ENCODE results near the gene TTC33. TPM values are rescaled to one million over a fixed set of nuclear protein-coding genes. Genes with fewer than 3 reads are reported as not detected.

TTC33 gene
- total and polyA plus RNA-seq, 5 experiments from 2014 or later, result 8.4 to 18.9 (median 14.8) TPM

DNA sequence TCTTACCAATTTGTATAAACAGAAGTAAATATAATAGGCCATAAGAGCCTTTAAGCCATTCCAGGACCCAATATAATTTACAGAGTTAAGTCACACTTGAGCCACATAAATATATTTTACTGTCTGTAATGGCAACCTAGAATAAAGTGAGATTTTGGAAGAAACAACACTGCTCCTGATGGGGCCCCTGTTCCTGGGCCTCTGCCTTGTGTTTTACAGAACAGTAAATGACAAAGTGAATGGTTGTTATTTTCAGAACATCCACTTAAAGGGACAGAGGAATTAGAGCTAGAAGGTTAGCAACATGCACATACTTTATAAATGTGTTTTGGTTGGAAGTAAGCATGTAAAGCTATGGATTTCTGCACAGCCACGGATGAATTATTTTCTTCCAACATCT lies 72.5 kb downstream of the TTC33 start:
- H3K27ac Mint-ChIP-seq, result peak overlapping the region; percentile 92 to 99 (median 98)
- H3K4me3 Mint-ChIP-seq, result peak overlapping the region; percentile 90 to 100 (median 97)
- H3K36me3 Mint-ChIP-seq, result peaks cover 9 to 42% (median 12%) of the 10 kb centered on the region in 3 donors
- H3K9me3 Mint-ChIP-seq, result peaks cover 0 to 2% (median 0%) of the 10 kb centered on the region in 9 donors
- peaks cover 39 to 85% (median 58%) of the 10 kb centered on the region in 4 donors for H3K4me1 Mint-ChIP-seq
- POLR2A ChIA-PET, result interaction anchor here (1.2 to 9.7 kb wide), 2 partner anchors 32 to 735 kb away, joined by 3 to 140 read pairs; no protein-coding TSS in a partner anchor
- no peaks in the 10 kb centered on the region for H3K27me3 Mint-ChIP-seq
- DNase-seq (no peak), ATAC-seq (no peak)

DNA sequence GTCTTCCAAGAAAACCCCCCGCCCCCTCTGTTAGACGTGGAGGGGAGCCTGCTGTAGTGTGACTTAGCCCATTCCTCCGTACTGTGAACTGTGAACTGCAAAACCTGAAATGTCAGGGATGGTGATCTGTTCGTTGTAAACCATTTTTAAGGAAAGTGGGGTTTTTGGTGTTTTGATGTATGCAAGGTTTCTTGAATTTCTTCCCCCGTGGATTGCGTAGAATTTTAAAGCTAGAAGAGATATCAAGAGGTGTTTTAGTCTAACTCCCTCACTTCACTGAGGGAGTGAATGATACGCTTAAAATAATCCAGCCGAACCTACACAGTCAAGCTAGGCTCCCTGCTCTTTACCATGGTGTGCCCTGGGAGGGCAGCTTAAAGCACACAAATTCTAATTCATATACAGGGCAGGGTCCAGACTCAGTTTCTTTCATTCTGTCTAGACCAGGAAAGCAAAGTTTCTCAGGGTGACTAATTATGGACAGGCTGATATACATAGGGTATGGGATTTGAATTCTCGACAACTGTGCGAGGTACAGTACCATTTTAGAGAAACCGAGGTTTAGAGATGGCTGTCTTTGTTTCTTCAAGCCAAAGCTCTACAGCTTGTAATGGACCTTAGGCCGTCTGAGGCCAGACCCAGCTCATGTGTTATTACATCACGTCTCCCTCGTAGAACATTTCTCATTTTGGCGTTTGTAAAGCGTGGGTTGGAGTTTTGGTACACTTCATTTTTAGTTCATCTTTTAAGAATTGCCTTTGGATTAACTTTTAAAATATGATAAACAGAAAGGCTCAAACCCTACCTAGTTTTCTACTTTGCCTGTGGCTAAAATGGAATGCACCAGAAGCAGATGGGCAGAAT lies 73.4 kb downstream of the TTC33 start:
- Mint-ChIP-seq H3K4me3 (peak overlapping the region; percentile 90 to 100 (median 97)), H3K27ac (peak overlapping the region; percentile 92 to 99 (median 98)), H3K36me3 (peaks cover 9 to 33% (median 12%) of the 10 kb centered on the region in 3 donors), H3K27me3 (no peaks in the 10 kb centered on the region), H3K9me3 (peaks cover 0 to 2% (median 0%) of the 10 kb centered on the region in 9 donors), H3K4me1 (peaks cover 36 to 80% (median 55%) of the 10 kb centered on the region in 4 donors)
- DNase-seq (peak in 1 of 10 donors; percentile 53), ATAC-seq (peak in 1 of 2 donors; percentile 3)
- POLR2A ChIA-PET, result interaction anchor here (0.6 to 9.7 kb wide), 6 partner anchors 25 to 275 kb away, joined by 3 to 140 read pairs (median 4); no protein-coding TSS in a partner anchor

GRCh38 chr5:40681363-40682153 lies 74.2 kb downstream of the TTC33 start:
- Mint-ChIP-seq H3K27me3 (no peaks in the 10 kb centered on the region), H3K4me3 (peak overlapping the region; percentile 90 to 100 (median 97)), H3K36me3 (peaks cover 9 to 29% (median 12%) of the 10 kb centered on the region in 3 donors), H3K4me1 (peaks cover 36 to 84% (median 57%) of the 10 kb centered on the region in 4 donors), H3K9me3 (peaks cover 0 to 2% (median 0%) of the 10 kb centered on the region in 9 donors), H3K27ac (peak overlapping the region; percentile 92 to 99 (median 98))
- POLR2A ChIA-PET, result interaction anchor here (0.6 to 9.7 kb wide), 11 partner anchors 11 to 274 kb away, joined by 3 to 140 read pairs (median 4); no protein-coding TSS in a partner anchor
- DNase-seq, result peak; percentile 28 to 67 (median 50)
- peak; percentile 1 to 2 for ATAC-seq

DNA sequence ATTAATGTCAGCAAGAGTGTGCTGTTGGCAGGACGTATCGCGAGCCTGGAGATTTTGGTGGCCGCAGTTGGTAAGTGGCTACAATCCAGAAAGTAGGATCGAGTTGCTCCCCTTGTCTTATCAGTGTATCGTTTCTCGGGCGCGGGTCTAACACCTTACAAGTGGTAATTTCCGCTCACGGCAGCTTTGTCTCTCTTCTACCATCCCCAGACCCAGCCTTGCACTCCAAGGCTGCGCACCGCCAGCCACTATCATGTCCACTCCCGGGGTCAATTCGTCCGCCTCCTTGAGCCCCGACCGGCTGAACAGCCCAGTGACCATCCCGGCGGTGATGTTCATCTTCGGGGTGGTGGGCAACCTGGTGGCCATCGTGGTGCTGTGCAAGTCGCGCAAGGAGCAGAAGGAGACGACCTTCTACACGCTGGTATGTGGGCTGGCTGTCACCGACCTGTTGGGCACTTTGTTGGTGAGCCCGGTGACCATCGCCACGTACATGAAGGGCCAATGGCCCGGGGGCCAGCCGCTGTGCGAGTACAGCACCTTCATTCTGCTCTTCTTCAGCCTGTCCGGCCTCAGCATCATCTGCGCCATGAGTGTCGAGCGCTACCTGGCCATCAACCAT lies 74.9 kb downstream of the TTC33 start:
- peak overlapping the region; percentile 92 to 99 (median 98) for H3K27ac Mint-ChIP-seq
- ATAC-seq (peak; percentile 7 to 11), DNase-seq (peak in 9 of 10 donors; percentile 18 to 75 (median 55))
- peaks cover 0 to 2% (median 0%) of the 10 kb centered on the region in 9 donors for H3K9me3 Mint-ChIP-seq
- peak overlapping the region; percentile 90 to 100 (median 97) for H3K4me3 Mint-ChIP-seq
- peaks cover 9 to 24% (median 12%) of the 10 kb centered on the region in 3 donors for H3K36me3 Mint-ChIP-seq
- H3K27me3 Mint-ChIP-seq, result no peaks in the 10 kb centered on the region
- POLR2A ChIA-PET, result interaction anchor here (0.7 to 9.7 kb wide), 15 partner anchors 10 to 273 kb away, joined by 3 to 140 read pairs (median 4); no protein-coding TSS in a partner anchor
- peaks cover 33 to 84% (median 57%) of the 10 kb centered on the region in 4 donors for H3K4me1 Mint-ChIP-seq

- POLR2A ChIA-PET, result interaction anchor here (0.8 to 9.7 kb wide), 16 partner anchors 9 to 312 kb away, joined by 3 to 140 read pairs (median 4); no protein-coding TSS in a partner anchor
- DNase-seq (peak in 9 of 10 donors; percentile 16 to 70 (median 49)), ATAC-seq (peak; percentile 7 to 26)
- Mint-ChIP-seq H3K27ac (peak within 1 kb of the TSS; percentile 92 to 99 (median 98)), H3K9me3 (peaks cover 0 to 2% (median 0%) of the 10 kb centered on the region in 9 donors), H3K27me3 (no peaks in the 10 kb centered on the region), H3K36me3 (peaks cover 9 to 21% (median 12%) of the 10 kb centered on the region in 3 donors), H3K4me3 (peak within 1 kb of the TSS; percentile 90 to 100 (median 97)), H3K4me1 (peaks cover 34 to 83% (median 56%) of the 10 kb centered on the region in 4 donors)
Observed at GRCh38 chr5:40679913-40680681, 75.7 kb downstream of the TTC33 start, which contains the start of gene PTGER4. PTGER4 (plus strand) TSS chr5:40679915; CDS start chr5:40680994, 1,079 bp downstream.

- POLR2A ChIA-PET, result interaction anchor here (0.7 to 9.7 kb wide), 14 partner anchors 18 to 1514 kb away, joined by 3 to 140 read pairs (median 4); no protein-coding TSS in a partner anchor
- peak; percentile 83 to 92 (median 89) for DNase-seq
- Mint-ChIP-seq H3K36me3 (peaks cover 9 to 18% (median 12%) of the 10 kb centered on the region in 3 donors), H3K4me1 (peaks cover 32 to 83% (median 56%) of the 10 kb centered on the region in 4 donors), H3K9me3 (peaks cover 0 to 2% (median 0%) of the 10 kb centered on the region in 9 donors), H3K27ac (peak overlapping the region; percentile 92 to 99 (median 98)), H3K4me3 (peak overlapping the region; percentile 90 to 100 (median 97)), H3K27me3 (no peaks in the 10 kb centered on the region)
- ATAC-seq, result peak; percentile 65 to 68
Observed at GRCh38 chr5:40679148-40679912, 76.4 kb downstream of the TTC33 start.

DNA sequence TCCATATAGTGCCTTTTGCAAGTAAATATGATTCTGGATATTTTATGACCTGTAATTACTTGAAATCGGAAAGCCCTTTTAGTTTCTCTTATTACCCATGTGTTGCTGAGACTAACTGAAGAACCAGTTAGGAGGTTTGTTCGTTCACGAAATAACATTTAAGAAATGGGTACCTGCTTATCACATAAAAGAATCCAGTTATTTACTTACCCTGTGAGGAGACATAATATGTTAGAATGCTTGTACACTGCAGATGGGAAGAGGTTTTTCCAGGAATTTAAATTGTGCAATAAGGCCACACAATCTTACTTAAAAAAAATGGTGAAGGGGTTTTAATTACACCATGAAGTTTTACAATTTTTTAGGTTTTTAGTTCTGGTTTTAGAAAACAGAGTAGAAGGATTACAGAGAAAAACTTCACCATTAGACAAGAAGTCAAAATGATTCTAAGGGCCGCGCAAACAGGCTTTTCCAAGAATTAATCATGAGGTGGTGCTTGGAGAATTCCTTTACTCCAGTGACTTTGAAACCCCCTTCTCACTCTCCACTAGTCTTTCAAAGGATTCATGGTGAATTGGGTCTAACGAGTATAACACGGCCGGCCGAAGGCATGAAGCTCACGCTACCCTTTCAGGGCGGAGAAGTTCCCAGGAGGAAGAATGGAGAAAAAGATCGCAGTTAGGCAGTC lies 77.2 kb downstream of the TTC33 start:
- H3K4me3 Mint-ChIP-seq, result peak overlapping the region; percentile 90 to 100 (median 97)
- POLR2A ChIA-PET, result interaction anchor here (0.7 to 9.7 kb wide), 6 partner anchors 19 to 1513 kb away, joined by 3 to 140 read pairs (median 6); no protein-coding TSS in a partner anchor
- peaks cover 33 to 84% (median 56%) of the 10 kb centered on the region in 4 donors for H3K4me1 Mint-ChIP-seq
- peaks cover 9 to 18% (median 12%) of the 10 kb centered on the region in 3 donors for H3K36me3 Mint-ChIP-seq
- H3K9me3 Mint-ChIP-seq, result peaks cover 0 to 2% (median 0%) of the 10 kb centered on the region in 9 donors
- ATAC-seq (no peak), DNase-seq (no peak)
- peak overlapping the region; percentile 92 to 99 (median 98) for H3K27ac Mint-ChIP-seq
- no peaks in the 10 kb centered on the region for H3K27me3 Mint-ChIP-seq

- H3K27me3 Mint-ChIP-seq, result no peaks in the 10 kb centered on the region
- H3K27ac Mint-ChIP-seq, result peak overlapping the region in 6 of 10 donors; percentile 2 to 99 (median 48)
- peaks cover 0 to 2% (median 0%) of the 10 kb centered on the region in 9 donors for H3K9me3 Mint-ChIP-seq
- peaks cover 9 to 15% (median 12%) of the 10 kb centered on the region in 3 donors for H3K36me3 Mint-ChIP-seq
- POLR2A ChIA-PET, result interaction anchor here (1.0 to 9.7 kb wide), 3 partner anchors 9 to 26 kb away, joined by 4 to 140 read pairs (median 5); no protein-coding TSS in a partner anchor
- no peak for ATAC-seq
- DNase-seq, result no peak
- H3K4me1 Mint-ChIP-seq, result peaks cover 33 to 84% (median 57%) of the 10 kb centered on the region in 4 donors
- H3K4me3 Mint-ChIP-seq, result peak overlapping the region in 4 of 10 donors; percentile 33 to 100 (median 48)
Observed at GRCh38 chr5:40678026-40678425, 77.7 kb downstream of the TTC33 start.

DNA sequence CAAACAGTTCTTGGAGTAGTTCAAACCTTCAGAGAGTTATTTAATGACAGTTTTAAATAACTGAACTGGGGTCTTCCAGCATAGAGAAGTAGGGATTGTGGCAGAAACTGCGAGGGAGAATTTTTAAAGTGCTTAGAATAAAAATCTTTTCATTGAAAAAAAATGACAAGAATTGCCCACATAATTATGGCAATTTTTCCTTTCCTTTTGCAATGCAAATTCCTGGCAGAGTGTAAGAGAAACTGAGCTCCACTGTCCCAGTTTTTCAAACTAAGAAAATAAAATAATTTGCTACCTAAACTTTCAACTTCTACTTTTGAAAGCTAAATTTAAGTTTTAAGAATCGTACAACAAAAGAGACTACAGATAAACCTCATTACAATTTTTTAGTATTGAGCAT lies 78.3 kb downstream of the TTC33 start:
- POLR2A ChIA-PET, result interaction anchor here (0.6 to 9.7 kb wide), 5 partner anchors 9 to 271 kb away, joined by 3 to 140 read pairs (median 4); no protein-coding TSS in a partner anchor
- peaks cover 0 to 2% (median 0%) of the 10 kb centered on the region in 9 donors for H3K9me3 Mint-ChIP-seq
- H3K4me3 Mint-ChIP-seq, result peak overlapping the region in 1 of 10 donors; percentile 29
- peaks cover 38 to 84% (median 61%) of the 10 kb centered on the region in 4 donors for H3K4me1 Mint-ChIP-seq
- H3K36me3 Mint-ChIP-seq, result peaks cover 9 to 15% (median 12%) of the 10 kb centered on the region in 3 donors
- DNase-seq, result no peak
- H3K27me3 Mint-ChIP-seq, result no peaks in the 10 kb centered on the region
- no peak for ATAC-seq
- H3K27ac Mint-ChIP-seq, result peak overlapping the region in 9 of 10 donors; percentile 1 to 90 (median 80)
